ENCODE data around the gene VPS8.

VPS8 gene

DNA sequence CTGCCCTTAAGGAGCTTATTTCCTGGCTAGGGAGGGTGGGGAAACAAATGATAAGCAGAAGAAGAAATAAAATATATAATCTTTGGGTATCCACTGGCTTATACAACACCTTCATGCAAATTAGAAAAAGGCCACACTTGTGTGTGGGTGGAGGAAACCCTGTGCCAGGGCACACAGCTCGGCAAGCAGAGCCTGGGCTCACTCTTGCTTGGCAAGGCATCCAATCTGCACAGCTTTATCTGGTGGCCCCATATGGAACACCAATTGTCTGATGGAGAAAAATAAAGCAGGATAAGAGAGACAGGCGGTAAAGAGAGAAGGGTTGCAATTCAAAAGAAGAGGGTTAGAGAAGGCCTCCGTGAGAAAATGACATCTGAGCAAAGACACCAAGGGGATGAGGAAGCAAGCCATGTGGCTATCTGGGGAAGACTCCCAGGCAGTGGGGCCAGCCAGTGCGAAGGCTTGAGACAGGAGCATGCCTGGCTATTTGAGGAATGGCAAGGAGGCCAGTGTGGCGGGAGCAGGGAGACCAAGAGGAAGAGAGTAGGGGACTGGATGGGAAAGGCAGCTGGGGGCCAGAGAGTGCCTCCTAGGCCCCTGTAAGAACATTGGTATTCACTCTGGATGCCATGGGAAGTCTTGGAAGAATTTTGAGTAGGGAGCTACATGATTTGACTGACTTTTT is 22.5 kb upstream of the VPS8 start:
- Histone ChIP-seq H3K4me1 (ENCODE audit: insufficient read depth, low read length, severe bottlenecking) (peaks cover 18% of the 10 kb centered on the region), H2AFZ (ENCODE audit: low read length) (no peak overlapping the region), H3K9me3 (ENCODE audit: low read length) (no peaks in the 10 kb centered on the region), H3K4me2 (ENCODE audit: low read length) (no peak overlapping the region), H3K27ac (ENCODE audit: low read depth, low read length, poor library complexity, severe bottlenecking) (no peak overlapping the region), H3K9ac (ENCODE audit: low read length) (no peak overlapping the region), H3K4me3 (ENCODE audit: low read depth, low read length, poor library complexity, severe bottlenecking) (no peak overlapping the region), H3K36me3 (ENCODE audit: insufficient read depth, low read length) (no peaks in the 10 kb centered on the region), H3K27me3 (ENCODE audit: insufficient read depth, low read length) (no peaks in the 10 kb centered on the region), H3K9me2 (ENCODE audit: low read depth, low read length) (no peaks in the 10 kb centered on the region), H3K79me2 (ENCODE audit: insufficient read depth, low read length) (no peaks in the 10 kb centered on the region), H4K20me1 (ENCODE audit: insufficient read depth, low read length) (no peaks in the 10 kb centered on the region), H3F3A (ENCODE audit: insufficient read depth, low read length) (no peaks in the 10 kb centered on the region)
- TF ChIP-seq EZH2 (IDR thresholded peaks at IDR 0.05; ENCODE audit: borderline replicate concordance, low read length), result no peak
- TF ChIP-seq, protein P1, sequence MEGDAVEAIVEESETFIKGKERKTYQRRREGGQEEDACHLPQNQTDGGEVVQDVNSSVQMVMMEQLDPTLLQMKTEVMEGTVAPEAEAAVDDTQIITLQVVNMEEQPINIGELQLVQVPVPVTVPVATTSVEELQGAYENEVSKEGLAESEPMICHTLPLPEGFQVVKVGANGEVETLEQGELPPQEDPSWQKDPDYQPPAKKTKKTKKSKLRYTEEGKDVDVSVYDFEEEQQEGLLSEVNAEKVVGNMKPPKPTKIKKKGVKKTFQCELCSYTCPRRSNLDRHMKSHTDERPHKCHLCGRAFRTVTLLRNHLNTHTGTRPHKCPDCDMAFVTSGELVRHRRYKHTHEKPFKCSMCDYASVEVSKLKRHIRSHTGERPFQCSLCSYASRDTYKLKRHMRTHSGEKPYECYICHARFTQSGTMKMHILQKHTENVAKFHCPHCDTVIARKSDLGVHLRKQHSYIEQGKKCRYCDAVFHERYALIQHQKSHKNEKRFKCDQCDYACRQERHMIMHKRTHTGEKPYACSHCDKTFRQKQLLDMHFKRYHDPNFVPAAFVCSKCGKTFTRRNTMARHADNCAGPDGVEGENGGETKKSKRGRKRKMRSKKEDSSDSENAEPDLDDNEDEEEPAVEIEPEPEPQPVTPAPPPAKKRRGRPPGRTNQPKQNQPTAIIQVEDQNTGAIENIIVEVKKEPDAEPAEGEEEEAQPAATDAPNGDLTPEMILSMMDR (IDR thresholded peaks at IDR 0.05; ENCODE audit: low read length), result no peak

DNA sequence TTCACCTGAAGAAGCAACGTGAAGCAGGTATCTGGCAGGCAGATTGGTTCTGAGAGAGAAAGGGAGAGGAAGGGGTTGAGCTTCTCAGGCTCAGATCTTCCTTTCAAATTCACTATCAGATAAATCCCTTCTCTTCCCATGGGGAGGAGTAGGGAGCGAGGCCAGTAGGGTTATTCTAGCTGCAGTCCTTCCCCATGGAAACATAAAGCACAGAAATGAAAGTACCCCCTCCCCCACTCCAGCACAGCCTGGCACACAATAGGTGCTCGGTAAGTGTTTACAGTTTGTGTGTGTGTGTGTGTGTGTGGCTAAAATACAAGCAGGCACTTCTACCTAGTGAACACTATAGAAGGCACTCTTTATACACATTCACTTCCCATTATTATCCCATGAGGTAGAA is 20.8 kb upstream of the VPS8 start:
- Histone ChIP-seq H3K36me3 (ENCODE audit: insufficient read depth, low read length) (no peaks in the 10 kb centered on the region), H3K4me3 (ENCODE audit: low read depth, low read length, poor library complexity, severe bottlenecking) (no peak overlapping the region), H3K4me2 (ENCODE audit: low read length) (no peak overlapping the region), H3K9ac (ENCODE audit: low read length) (no peak overlapping the region), H3K27me3 (ENCODE audit: insufficient read depth, low read length) (no peaks in the 10 kb centered on the region), H3K9me3 (ENCODE audit: low read length) (no peaks in the 10 kb centered on the region), H3K9me2 (ENCODE audit: low read depth, low read length) (no peaks in the 10 kb centered on the region), H2AFZ (ENCODE audit: low read length) (no peak overlapping the region), H3F3A (ENCODE audit: insufficient read depth, low read length) (no peaks in the 10 kb centered on the region), H3K4me1 (ENCODE audit: insufficient read depth, low read length, severe bottlenecking) (peaks cover 6% of the 10 kb centered on the region), H4K20me1 (ENCODE audit: insufficient read depth, low read length) (no peaks in the 10 kb centered on the region), H3K27ac (ENCODE audit: low read depth, low read length, poor library complexity, severe bottlenecking) (no peak overlapping the region), H3K79me2 (ENCODE audit: insufficient read depth, low read length) (no peaks in the 10 kb centered on the region)
- no peak for TF ChIP-seq EZH2 (IDR thresholded peaks at IDR 0.05; ENCODE audit: borderline replicate concordance, low read length)
- TF ChIP-seq, protein P1 (IDR thresholded peaks at IDR 0.05; ENCODE audit: low read length), result no peak

DNA sequence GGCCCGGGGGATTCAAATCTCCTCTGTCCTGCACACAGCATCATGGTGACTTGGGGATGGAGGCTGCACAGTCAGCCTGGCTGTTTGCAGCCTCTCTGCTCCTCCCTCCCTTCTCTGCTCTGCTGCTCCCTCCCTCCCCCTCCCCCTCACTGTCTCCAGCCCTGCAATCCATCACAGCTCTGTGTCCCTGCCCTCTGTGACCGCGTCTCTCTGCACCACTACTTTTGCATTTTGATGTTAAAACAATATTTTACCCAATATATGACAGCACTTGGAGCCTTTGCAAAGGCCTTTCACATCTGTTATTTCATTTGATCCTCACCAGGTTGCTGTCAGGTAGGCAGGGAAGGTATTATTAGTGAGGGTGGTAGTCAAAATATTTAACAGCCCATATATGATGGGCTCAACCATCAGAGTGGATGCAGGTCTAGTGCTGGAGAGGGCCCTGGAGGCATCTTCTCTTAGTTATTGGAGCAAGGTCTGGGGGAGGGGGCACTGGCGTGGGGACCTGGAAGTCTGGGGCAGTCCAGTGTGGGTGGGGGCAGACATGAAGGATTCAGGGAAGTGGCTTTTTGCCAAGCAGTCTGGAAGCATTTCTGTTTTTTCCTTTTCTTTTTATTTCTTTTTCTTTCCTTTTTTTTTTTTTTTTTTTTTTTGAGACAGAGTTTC is 16.3 kb upstream of the VPS8 start:
- Histone ChIP-seq H3F3A (ENCODE audit: insufficient read depth, low read length) (no peaks in the 10 kb centered on the region), H4K20me1 (ENCODE audit: insufficient read depth, low read length) (no peaks in the 10 kb centered on the region), H3K4me3 (ENCODE audit: low read depth, low read length, poor library complexity, severe bottlenecking) (no peak overlapping the region), H3K9ac (ENCODE audit: low read length) (no peak overlapping the region), H3K9me3 (ENCODE audit: low read length) (no peaks in the 10 kb centered on the region), H3K27me3 (ENCODE audit: insufficient read depth, low read length) (no peaks in the 10 kb centered on the region), H3K36me3 (ENCODE audit: insufficient read depth, low read length) (no peaks in the 10 kb centered on the region), H3K4me2 (ENCODE audit: low read length) (no peak overlapping the region), H3K79me2 (ENCODE audit: insufficient read depth, low read length) (no peaks in the 10 kb centered on the region), H3K27ac (ENCODE audit: low read depth, low read length, poor library complexity, severe bottlenecking) (no peak overlapping the region), H3K9me2 (ENCODE audit: low read depth, low read length) (no peaks in the 10 kb centered on the region), H3K4me1 (ENCODE audit: insufficient read depth, low read length, severe bottlenecking) (no peaks in the 10 kb centered on the region), H2AFZ (ENCODE audit: low read length) (no peak overlapping the region)
- TF ChIP-seq, protein P1 (IDR thresholded peaks at IDR 0.05; ENCODE audit: low read length), result no peak
- no peak for TF ChIP-seq EZH2 (IDR thresholded peaks at IDR 0.05; ENCODE audit: borderline replicate concordance, low read length)

Data from OCI-LY1 (cell line).